ENCODE data around the gene GPR78.

Gene GPR78

GRCh38 chr4:8600266-8600665 is 20.1 kb downstream of the GPR78 start:
- Histone ChIP-seq H3K4me3 (no peak overlapping the region), H3K27ac (no peak overlapping the region)
- no peak for DNase-seq (ENCODE audit: low spot score)
- TF ChIP-seq CTCF (IDR thresholded peaks at IDR 0.05): no peak

GRCh38 chr4:8600686-8601085 is 20.5 kb downstream of the GPR78 start:
- Histone ChIP-seq H3K27ac (no peak overlapping the region), H3K4me3 (no peak overlapping the region)
- TF ChIP-seq CTCF (IDR thresholded peaks at IDR 0.05): no peak
- no peak for DNase-seq (ENCODE audit: low spot score)

- Histone ChIP-seq H3K4me3 (no peak overlapping the region), H3K27ac (no peak overlapping the region)
- no peak for DNase-seq (ENCODE audit: low spot score)
- no peak for TF ChIP-seq CTCF (IDR thresholded peaks at IDR 0.05)
Measured at GRCh38 chr4:8601086-8601485, 20.9 kb downstream of the GPR78 start.

DNA sequence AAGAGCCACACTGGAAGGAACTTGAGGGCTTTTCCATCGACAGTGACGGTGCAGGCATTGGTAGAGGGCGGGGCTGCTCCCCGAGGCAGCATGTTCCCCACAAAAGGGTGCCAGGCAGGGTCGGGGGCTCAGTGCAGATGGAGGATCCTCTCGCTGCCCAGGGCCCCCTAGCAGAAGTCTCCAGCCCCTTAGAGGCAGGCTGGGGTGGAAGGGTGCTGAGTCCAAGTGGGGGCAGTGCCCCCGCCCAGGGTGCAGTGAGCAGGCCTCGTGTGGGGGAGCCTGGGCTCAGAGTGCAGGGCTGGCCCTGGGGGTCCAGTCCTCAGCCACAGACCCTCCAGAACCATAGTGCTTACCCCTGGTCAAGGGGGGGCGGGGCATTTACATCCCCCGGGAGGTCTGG is 21.4 kb downstream of the GPR78 start:
- Histone ChIP-seq H3K27ac (no peak overlapping the region), H3K4me3 (no peak overlapping the region)
- DNase-seq (ENCODE audit: low spot score): no peak
- no peak for TF ChIP-seq CTCF (IDR thresholded peaks at IDR 0.05)

- Histone ChIP-seq H3K27ac (no peak overlapping the region), H3K4me3 (no peak overlapping the region)
- DNase-seq (ENCODE audit: low spot score): no peak
- no peak for TF ChIP-seq CTCF (IDR thresholded peaks at IDR 0.05)
Measured at GRCh38 chr4:8602686-8603430, 22.7 kb downstream of the GPR78 start.

- DNase-seq (ENCODE audit: low spot score): no peak
- Histone ChIP-seq H3K4me3 (no peak overlapping the region), H3K27ac (no peak overlapping the region)
- no peak for TF ChIP-seq CTCF (IDR thresholded peaks at IDR 0.05)
Measured at GRCh38 chr4:8603931-8604330, 23.7 kb downstream of the GPR78 start.

- Histone ChIP-seq H3K27ac (no peak overlapping the region), H3K4me3 (no peak overlapping the region)
- TF ChIP-seq CTCF (IDR thresholded peaks at IDR 0.05): no peak
- no peak for DNase-seq (ENCODE audit: low spot score)
Measured at GRCh38 chr4:8605289-8605688, 25.1 kb downstream of the GPR78 start.
